HG02798 (cell line): ENCODE data around the gene CRKL.
"Not testable (repeated sequence)": the region's sequence is repeated elsewhere in the genome, so short reads cannot be mapped to it uniquely, and the experiment has no call there.

Experiments used
- ATAC-seq: cut with Tn5 transposase; IDR thresholded peaks from one replicate; pipeline ENCODE4 v1.9.1; 2021; ENCODE audit warnings: mild to moderate bottlenecking; ENCODE audit not compliant: unreplicated experiment, poor library complexity

Gene CRKL

GRCh38 chr22:20930435-20930834 is 13.2 kb downstream of the CRKL start:
- not testable (repeated sequence) for ATAC-seq

- ATAC-seq = no peak
Measured at GRCh38 chr22:20931126-20931654, 14.0 kb downstream of the CRKL start.

GRCh38 chr22:20933910-20934309 is 16.7 kb downstream of the CRKL start:
- no peak for ATAC-seq

DNA sequence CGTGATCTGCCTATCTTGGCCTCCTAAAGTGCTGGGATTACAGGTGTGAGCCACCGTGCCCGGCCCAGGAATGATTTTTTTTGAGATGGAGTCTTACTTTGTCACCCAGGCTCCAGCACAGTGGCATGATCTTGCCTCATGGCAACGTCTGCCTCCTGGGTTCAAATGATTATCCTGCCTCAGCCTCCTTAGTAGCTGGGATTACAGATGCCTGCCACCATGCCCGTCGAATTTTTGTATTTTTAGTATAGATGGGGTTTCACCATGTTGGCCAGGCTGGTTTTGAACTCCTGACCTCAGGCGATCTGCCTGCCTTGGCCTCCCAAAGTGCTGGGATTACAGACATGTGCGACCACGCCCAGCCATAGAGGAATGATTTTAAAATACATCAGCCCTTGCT is 17.8 kb downstream of the CRKL start:
- ATAC-seq = not testable (repeated sequence)

DNA sequence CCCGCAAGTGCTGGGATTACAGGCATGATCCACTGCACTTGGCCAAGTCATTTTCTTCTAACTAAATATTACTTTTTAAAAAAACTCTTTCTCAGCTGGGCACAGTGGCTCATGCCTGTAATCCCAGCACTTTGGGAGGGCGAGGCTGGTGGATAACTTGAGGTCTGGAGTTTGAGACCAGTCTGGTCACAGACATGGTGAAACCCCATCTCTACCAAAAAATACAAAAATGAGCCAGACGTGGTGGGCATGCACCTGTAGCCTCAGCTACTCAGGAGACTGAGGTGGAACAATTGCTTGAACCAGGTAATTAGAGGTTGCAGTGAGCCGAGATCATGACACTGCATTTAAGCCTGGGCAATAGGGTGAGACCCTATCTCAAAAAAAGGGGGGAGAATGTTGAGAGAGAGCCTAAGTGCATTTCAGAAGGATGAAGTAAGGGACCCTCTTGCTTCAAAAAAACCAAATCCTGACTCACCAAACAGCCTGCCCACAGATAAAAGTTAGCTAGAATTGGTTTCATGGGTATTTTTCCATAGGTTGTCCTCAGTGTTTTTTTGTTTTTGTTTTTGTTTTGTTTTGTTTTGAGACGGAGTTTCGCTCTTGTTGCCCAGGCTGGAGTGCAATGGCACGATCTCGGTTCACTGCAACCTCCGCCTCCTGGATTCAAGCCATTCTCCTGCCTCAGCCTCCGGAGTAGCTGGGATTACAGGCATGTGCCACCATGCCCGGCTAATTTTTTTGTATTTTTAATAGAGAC is 18.8 kb downstream of the CRKL start:
- ATAC-seq = not testable (repeated sequence)

DNA sequence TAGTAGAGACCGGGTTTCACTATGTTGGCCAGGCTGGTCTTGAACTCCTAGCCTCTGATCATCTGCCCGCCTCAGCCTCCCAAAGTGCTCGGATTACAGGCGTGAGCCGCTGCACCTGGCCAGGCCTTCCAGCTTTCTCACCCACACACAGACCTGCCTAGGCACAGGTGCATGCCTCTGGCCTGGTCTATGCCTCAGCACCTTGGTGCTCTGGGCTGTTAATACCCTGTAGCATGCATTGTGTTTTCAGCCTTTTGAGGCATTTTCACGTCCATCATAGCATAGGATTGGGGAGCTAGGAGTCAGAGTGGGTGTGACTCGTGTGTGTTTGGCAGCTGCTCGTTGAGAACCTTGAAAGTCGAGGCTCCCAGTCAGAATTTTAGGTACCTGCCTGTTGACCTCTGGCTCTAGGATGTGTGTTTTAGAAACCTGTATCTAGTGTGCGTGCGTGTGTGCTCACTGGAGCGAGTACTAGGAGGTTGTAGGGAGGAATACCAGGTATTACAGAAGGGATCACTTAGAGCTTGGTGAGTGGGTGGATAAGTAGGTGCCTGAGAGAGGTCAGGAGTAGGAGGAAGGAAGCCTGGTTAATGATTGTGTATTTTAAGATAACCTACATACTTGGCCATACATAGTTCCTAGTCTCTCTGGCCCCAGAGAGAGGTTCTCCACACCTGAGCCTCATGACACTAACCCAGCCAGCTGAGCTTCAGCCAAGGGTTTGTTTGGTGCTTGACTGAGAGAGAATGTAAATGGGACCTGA is 20.0 kb downstream of the CRKL start:
- no peak for ATAC-seq

- ATAC-seq = no peak
Measured at GRCh38 chr22:20937794-20938671, 20.8 kb downstream of the CRKL start.

GRCh38 chr22:20939457-20940185 is 22.4 kb downstream of the CRKL start:
- not testable (repeated sequence) for ATAC-seq

DNA sequence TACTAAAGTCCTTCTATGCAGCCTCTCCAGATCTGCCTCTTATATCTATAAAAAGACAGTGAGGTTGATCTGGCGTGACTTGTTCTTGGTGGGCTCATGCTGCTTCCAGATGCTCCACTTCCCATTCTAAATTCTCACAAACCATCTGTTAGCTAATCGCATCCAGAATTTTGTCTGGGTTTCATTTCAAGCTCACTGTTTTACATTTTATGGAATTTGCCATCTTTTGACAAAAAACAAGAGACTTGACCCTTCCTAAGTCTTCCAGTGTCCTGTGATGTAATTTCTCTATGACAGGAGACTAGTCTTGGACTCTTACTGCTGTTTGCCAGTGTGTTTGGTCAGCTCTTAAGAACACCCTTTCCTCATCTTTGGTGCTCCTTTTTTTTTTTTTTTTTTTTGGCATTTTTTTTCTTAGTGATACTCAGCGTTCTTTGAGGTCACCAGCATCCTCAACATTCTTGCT is 23.0 kb downstream of the CRKL start:
- no peak for ATAC-seq

GRCh38 chr22:20940904-20941385 is 23.7 kb downstream of the CRKL start:
- no peak for ATAC-seq

DNA sequence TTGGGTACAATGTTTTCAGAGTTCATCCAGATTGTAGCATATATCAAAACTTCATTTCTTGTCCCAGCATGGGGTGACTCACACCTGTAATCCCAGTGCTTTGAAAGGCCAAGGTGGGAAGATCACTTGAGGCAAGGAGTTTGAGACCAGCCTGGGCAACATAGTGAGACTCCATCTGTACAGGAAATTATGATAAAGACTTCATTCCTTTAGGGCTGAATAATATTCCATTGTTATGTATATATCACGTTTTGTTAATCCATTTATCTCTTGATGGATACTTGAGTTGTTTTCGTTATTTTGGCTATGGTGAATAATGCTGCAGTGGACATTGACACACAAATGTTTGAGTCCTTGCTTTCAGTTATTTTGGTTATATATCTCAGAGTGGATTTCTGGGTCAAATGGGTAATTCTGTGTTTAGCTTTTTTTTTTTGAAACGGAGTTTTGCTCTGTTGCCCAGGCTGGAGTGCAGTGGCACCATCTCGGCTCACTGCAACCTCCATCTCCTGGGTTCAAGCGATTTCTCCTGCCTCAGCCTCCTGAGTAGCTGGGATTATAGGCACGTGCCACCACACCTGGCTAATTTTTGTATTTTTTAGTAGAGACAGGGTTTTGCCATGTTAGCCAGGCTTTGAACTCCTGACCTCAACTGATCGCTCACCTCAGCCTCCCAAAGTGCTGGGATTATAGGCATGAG is 25.1 kb downstream of the CRKL start:
- ATAC-seq = not testable (repeated sequence)

DNA sequence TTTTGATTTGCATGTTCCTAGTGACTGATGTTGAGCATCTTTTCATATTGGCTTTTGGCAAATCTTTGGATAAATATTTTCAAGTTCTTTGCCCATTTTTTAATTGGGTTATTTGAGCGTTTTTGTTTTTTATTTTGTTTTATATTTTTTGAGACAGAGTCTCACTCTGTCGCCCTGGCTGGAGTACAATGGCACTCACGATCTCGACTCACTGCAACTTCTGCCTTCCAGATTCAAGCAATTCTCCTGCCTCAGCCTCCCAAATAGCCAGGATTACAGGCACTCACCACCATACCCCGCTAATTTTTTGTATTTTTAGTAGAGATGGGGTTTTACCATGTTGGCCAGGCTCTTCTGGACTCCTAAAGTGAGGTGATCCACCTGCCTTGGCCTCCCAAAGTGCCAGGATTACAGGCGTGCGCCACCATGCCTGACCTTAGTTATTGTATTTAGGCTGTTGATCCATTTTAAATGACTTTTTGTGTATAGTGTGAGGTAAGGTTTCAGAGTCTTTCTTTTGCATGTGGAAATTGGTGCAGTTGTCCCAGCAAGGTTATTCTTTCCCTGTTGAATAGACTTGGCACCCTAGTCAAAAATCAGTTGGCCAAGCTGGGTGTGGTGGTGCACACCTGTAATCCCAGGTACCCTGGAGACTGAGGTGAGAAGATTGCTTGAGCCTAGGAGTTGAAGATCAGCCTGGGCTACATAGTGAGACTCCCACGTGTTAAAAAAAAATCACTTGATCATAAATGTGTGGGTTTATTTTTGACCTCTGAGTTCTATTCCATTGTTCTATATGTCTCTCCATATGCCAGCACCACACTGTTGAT is 26.1 kb downstream of the CRKL start:
- no peak for ATAC-seq

DNA sequence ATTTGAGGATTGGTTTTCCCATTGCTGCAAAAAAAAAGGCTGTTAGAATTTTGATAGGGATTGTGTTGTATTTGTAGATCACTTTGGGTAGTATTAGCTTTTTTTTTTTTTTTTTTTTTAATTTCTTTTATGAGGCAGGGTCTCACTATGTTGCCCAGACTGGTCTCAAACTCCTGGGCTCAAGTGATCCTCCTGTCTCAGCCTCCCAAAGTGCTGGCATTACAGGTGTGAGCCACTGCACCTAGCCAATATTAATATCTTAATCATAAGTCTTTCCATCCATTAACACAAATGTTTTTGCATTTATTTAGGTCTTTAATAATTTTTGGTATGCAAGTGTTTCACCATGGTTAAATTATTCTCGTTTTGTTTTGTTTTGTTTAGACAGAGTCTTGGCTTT is 26.8 kb downstream of the CRKL start:
- no peak for ATAC-seq

DNA sequence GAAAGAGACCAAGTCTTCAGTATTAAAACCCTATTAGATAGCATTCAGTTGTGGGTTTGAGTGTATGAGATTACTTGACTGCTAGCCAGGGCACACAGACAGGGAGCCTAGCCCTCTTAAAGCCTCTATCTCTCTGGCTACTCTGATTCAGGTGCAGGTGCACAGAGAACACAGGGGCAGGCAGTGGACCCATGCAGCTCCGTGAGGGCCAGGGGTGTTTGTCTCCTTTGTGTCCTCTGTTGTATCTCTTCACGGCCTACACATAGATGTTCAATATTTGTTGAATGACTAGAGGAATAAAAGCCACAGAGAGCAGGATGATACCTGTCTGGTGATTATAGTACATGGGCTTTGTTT is 28.3 kb downstream of the CRKL start:
- no peak for ATAC-seq

- ATAC-seq = no peak
Measured at GRCh38 chr22:20946080-20946986, 29.1 kb downstream of the CRKL start.

- ATAC-seq = no peak
Measured at GRCh38 chr22:20946991-20947390, 29.8 kb downstream of the CRKL start.

- no peak for ATAC-seq
Measured at GRCh38 chr22:20948450-20948849, 31.2 kb downstream of the CRKL start.
